Epithelial cell of alveolus of lung (primary cell): ENCODE measurements around the gene BEND2. TPM values are rescaled to one million over a fixed set of nuclear protein-coding genes. Genes with fewer than 3 reads are reported as not detected.

Source experiments
- total RNA-seq: library from RNA; depleted of rRNA; stranded (reverse); fragments of >200 nt; gene quantifications from 2 replicates; pipeline ENCODE4 v1.2.1, GENCODE V29; 2015

Gene BEND2
- total RNA-seq: not detected in 2 replicates

DNA sequence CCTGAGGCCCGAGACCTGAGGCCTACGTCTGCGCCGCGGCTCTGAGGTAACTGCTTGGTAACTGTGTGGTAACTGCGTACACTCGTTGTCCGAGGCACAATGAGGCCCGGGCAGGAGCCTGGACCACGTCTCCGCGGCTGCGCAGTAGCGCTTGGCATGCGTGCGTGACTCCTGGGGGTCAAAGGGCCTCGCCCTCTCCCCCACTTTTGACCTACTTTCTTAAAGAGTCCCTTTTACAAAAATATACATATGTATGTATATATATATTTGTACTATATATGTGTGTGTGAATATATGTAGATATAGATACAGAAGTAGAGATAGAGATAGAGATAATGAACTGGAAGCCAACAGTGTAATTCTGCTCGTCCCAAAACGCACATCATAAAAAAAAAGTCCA is at the start of gene BEND2:
TSS of gene BEND2 (minus strand) at position 101 of the 400 bp plus-strand sequence. CDS start 136 bp downstream, outside the sequence.

Other genes starting within 250 kb of the BEND2 start
- gene SCML2, start 133.8 kb upstream of the BEND2 start, total RNA-seq: 0.88 and 0.91 TPM in 2 replicates
- gene CDKL5, start 204.7 kb upstream of the BEND2 start, total RNA-seq: 1.8 and 4.7 TPM in 2 replicates